ENCODE measurements around the gene TCF7L2. TPM values are rescaled to one million over a fixed set of nuclear protein-coding genes. Genes with fewer than 3 reads are reported as not detected.

Gene TCF7L2
- total RNA-seq, 3 donors from 2014 or later = 33.1 to 44.2 (median 34.1) TPM

GRCh38 chr10:112985690-112986543, 35.9 kb downstream of the TCF7L2 start:
- H3K27me3 ChIP-seq = no peaks in the 10 kb centered on the region
- TF ChIP-seq POLR2A (IDR thresholded peaks at IDR 0.05) (no peak), POLR2AphosphoS5 (IDR thresholded peaks at IDR 0.05) (no peak)
- TF ChIP-seq, protein P1, sequence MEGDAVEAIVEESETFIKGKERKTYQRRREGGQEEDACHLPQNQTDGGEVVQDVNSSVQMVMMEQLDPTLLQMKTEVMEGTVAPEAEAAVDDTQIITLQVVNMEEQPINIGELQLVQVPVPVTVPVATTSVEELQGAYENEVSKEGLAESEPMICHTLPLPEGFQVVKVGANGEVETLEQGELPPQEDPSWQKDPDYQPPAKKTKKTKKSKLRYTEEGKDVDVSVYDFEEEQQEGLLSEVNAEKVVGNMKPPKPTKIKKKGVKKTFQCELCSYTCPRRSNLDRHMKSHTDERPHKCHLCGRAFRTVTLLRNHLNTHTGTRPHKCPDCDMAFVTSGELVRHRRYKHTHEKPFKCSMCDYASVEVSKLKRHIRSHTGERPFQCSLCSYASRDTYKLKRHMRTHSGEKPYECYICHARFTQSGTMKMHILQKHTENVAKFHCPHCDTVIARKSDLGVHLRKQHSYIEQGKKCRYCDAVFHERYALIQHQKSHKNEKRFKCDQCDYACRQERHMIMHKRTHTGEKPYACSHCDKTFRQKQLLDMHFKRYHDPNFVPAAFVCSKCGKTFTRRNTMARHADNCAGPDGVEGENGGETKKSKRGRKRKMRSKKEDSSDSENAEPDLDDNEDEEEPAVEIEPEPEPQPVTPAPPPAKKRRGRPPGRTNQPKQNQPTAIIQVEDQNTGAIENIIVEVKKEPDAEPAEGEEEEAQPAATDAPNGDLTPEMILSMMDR (IDR thresholded peaks at IDR 0.05) = no peak
- no peaks in the 10 kb centered on the region for H3K9me3 ChIP-seq
- no peaks in the 10 kb centered on the region for H3K36me3 ChIP-seq
- no peak for DNase-seq (ENCODE audit: low spot score in 2 of 2)
- intact Hi-C loops (cut with DNase I; ENCODE audit: low total_unique reads) = no loop called here
- no peak overlapping the region for H3K4me3 ChIP-seq
- H3K4me1 ChIP-seq = peaks cover 0 to 34% of the 10 kb centered on the region in 2 donors
- peak overlapping the region; percentile 48 to 51 for H3K27ac ChIP-seq

DNA sequence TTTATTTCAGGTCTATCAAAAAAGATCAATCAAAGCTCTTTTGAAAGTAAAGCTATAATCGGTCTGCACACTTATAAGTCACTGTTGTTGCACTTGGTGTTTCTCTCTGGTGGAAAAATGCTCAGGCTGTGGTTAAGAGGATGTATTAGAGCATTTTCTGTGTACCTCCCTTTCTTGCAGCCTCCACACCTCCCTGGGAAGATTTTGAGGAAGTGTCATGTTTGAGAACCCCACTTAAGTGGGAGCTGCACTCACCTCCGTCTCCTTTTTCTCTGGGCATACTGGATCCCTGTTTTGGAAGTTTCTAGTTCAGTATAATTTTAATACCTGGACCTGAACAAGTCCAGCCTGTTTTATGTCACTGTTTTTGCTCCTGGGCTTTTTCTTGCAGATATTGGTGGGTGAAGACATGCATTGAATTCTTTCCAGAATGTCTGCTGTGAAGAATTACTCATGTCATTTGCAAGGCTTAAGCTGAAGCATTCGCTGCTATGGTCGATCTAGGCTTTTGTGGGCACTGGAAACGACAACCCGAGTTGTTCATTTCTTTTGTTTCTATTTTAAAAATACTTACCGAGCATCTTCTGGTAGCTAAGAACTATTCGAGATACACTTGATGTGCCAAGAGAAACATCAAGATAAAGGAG, 36.6 kb downstream of the TCF7L2 start:
- H3K4me1 ChIP-seq = peaks cover 0 to 34% of the 10 kb centered on the region in 2 donors
- H3K27ac ChIP-seq = peak overlapping the region; percentile 2 to 48
- intact Hi-C loops (cut with DNase I; ENCODE audit: low total_unique reads) = no loop called here
- DNase-seq (ENCODE audit: low spot score in 2 of 2) = no peak
- TF ChIP-seq, protein P1 (IDR thresholded peaks at IDR 0.05) = no peak
- TF ChIP-seq POLR2AphosphoS5 (IDR thresholded peaks at IDR 0.05) (no peak), POLR2A (IDR thresholded peaks at IDR 0.05) (no peak)
- H3K27me3 ChIP-seq = no peaks in the 10 kb centered on the region
- no peaks in the 10 kb centered on the region for H3K36me3 ChIP-seq
- H3K4me3 ChIP-seq = no peak overlapping the region
- H3K9me3 ChIP-seq = no peaks in the 10 kb centered on the region

DNA sequence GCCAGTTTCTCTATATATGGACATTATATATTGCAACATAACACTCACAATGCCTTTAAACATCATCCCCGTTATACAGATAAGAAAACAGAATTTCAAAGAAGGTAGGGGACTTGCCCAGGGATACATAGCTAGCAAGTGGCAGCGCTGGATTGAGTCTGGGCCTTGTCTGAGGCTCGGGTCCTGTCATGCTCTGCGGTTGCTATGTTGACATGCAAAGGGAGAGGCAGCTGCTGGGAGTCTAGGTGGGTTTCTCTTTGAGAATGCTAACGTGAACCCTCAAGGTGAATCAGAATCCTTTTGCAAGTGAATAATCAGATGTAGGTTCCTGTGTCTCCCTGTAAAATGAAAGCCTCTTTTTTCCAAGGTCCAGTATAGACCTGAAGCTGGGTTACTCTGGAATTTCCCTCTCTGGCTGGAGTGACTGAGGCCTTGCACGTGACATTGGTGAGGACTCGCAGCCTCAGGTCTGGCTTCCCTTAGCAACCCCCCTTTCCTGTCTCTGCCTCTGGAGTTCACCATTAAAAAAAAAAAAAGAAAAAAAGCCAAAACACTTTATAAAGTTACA, 38.9 kb downstream of the TCF7L2 start:
- peak overlapping the region in 1 of 2 donors; percentile 42 for H3K27ac ChIP-seq
- no peak for TF ChIP-seq POLR2AphosphoS5 (IDR thresholded peaks at IDR 0.05)
- no peak for TF ChIP-seq POLR2A (IDR thresholded peaks at IDR 0.05)
- TF ChIP-seq, protein P1 (IDR thresholded peaks at IDR 0.05) = no peak
- H3K27me3 ChIP-seq = no peaks in the 10 kb centered on the region
- no peaks in the 10 kb centered on the region for H3K36me3 ChIP-seq
- H3K9me3 ChIP-seq = no peaks in the 10 kb centered on the region
- DNase-seq (ENCODE audit: low spot score in 2 of 2) = no peak
- peaks cover 0 to 34% of the 10 kb centered on the region in 2 donors for H3K4me1 ChIP-seq
- intact Hi-C loops (cut with DNase I; ENCODE audit: low total_unique reads) = no loop called here
- no peak overlapping the region for H3K4me3 ChIP-seq

DNA sequence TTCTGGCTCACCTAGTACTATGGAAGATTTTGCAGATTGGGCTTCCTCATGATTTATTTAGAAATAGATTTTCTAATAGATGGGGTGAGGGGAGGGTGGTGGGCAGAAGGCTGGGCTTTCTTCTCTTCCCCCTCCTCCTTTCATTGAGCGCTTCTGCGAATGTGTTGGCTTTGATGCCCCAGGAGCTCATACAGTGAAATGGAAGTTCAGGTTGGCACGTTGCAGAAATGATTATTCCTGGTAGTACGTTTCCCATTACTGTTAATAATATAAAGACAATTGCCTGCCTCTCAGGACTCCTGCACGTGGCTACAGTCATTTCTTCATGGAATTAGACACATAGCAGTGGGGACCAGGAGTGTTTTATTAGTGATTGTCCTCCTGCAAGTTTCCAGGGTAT, 39.8 kb downstream of the TCF7L2 start:
- Histone ChIP-seq H3K36me3 (no peaks in the 10 kb centered on the region), H3K27me3 (no peaks in the 10 kb centered on the region), H3K27ac (peak overlapping the region in 1 of 2 donors; percentile 85), H3K4me3 (no peak overlapping the region), H3K4me1 (peaks cover 0 to 32% of the 10 kb centered on the region in 2 donors), H3K9me3 (no peaks in the 10 kb centered on the region)
- DNase-seq (ENCODE audit: low spot score in 2 of 2) = no peak
- no peak for TF ChIP-seq POLR2AphosphoS5 (IDR thresholded peaks at IDR 0.05)
- TF ChIP-seq, protein P1 (IDR thresholded peaks at IDR 0.05) = no peak
- TF ChIP-seq POLR2A (IDR thresholded peaks at IDR 0.05) = no peak
- intact Hi-C loops (cut with DNase I; ENCODE audit: low total_unique reads) = no loop called here
